Coronary artery (tissue), 2 donors: Measurements from ENCODE around the gene RELL2.

Source experiments
- DNase-seq: peaks from one replicate; pipeline ENCODE4 v3.0.0-alpha.2; 2017; ENCODE audit warnings: low spot score
- H3K27ac ChIP-seq, 2 donors: fragments of 200-600 bp; sonication (generic); one replicate each; pipeline ENCODE4 v1.5.1; 2016 to 2019
- H3K4me3 ChIP-seq: fragments of 200-600 bp; sonication (generic); 2 replicates; pipeline ENCODE4 v1.5.1; 2016; ENCODE audit warnings: mild to moderate bottlenecking, moderate library complexity
- TF ChIP-seq, protein P1 (sequence below): fragments of 200-600 bp; sonication (generic); IDR thresholded peaks from one replicate; pipeline ENCODE4 v1.5.1; 2019; ENCODE audit warnings: antibody characterized with exemption

The RELL2 gene

DNA sequence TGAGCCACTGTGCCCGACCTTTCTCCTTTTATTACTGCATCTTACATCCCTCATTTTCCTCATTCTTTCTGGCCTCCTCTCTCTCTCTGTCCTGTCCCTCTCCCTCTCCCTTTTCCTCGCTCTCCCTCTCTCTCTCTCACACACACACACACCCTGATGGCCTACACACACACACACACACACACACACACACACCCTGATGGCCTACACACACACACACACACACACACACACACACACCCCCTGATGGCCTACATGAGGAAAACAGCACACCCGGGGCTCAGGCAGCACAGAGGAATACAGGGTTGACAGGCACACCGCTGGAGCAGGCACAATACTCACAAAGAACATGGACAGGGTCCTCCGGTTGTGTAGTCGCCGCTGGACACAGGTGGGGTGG is 18.2 kb downstream of the RELL2 start:
- Histone ChIP-seq H3K4me3 (no peak overlapping the region), H3K27ac (no peak overlapping the region)
- DNase-seq = no peak
- TF ChIP-seq, protein P1, sequence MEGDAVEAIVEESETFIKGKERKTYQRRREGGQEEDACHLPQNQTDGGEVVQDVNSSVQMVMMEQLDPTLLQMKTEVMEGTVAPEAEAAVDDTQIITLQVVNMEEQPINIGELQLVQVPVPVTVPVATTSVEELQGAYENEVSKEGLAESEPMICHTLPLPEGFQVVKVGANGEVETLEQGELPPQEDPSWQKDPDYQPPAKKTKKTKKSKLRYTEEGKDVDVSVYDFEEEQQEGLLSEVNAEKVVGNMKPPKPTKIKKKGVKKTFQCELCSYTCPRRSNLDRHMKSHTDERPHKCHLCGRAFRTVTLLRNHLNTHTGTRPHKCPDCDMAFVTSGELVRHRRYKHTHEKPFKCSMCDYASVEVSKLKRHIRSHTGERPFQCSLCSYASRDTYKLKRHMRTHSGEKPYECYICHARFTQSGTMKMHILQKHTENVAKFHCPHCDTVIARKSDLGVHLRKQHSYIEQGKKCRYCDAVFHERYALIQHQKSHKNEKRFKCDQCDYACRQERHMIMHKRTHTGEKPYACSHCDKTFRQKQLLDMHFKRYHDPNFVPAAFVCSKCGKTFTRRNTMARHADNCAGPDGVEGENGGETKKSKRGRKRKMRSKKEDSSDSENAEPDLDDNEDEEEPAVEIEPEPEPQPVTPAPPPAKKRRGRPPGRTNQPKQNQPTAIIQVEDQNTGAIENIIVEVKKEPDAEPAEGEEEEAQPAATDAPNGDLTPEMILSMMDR = no peak

GRCh38 chr5:141656396-141656795 is 19.6 kb downstream of the RELL2 start:
- no peak for DNase-seq
- TF ChIP-seq, protein P1 = no peak
- H3K27ac ChIP-seq = no peak overlapping the region
- no peak overlapping the region for H3K4me3 ChIP-seq

GRCh38 chr5:141657404-141657803 is 20.6 kb downstream of the RELL2 start:
- TF ChIP-seq, protein P1 = no peak

GRCh38 chr5:141657937-141658545 is 21.2 kb downstream of the RELL2 start:
- DNase-seq = no peak
- H3K4me3 ChIP-seq = no peak overlapping the region
- TF ChIP-seq, protein P1 = no peak
- no peak overlapping the region for H3K27ac ChIP-seq

More at GRCh38 chr5:141657404-141657803, 20.6 kb downstream of the RELL2 start:
- Histone ChIP-seq H3K4me3 (no peak overlapping the region), H3K27ac (no peak overlapping the region)
- DNase-seq = no peak

- TF ChIP-seq, protein P1 = no peak
- H3K27ac ChIP-seq = no peak overlapping the region
- H3K4me3 ChIP-seq = no peak overlapping the region
- no peak for DNase-seq
Observed at GRCh38 chr5:141662028-141662427, 25.2 kb downstream of the RELL2 start.

GRCh38 chr5:141663506-141663905 is 26.7 kb downstream of the RELL2 start:
- no peak overlapping the region for H3K27ac ChIP-seq
- TF ChIP-seq, protein P1 = no peak
- no peak for DNase-seq
- no peak overlapping the region for H3K4me3 ChIP-seq

GRCh38 chr5:141664733-141665461 is 28.1 kb downstream of the RELL2 start:
- no peak overlapping the region for H3K27ac ChIP-seq
- no peak for DNase-seq
- H3K4me3 ChIP-seq = no peak overlapping the region
- TF ChIP-seq, protein P1 = peak; percentile 68
